HG03460 (cell line): Measurements from ENCODE around the gene RBBP4.
A peak's percentile ranks its signal among the peaks of the same experiment; 100 is the strongest.
"Not testable (repeated sequence)": the region's sequence is repeated elsewhere in the genome, so short reads cannot be mapped to it uniquely, and the experiment has no call there.

ENCODE experiments used
- ATAC-seq: cut with Tn5 transposase; IDR thresholded peaks from one replicate; pipeline ENCODE4 v1.9.1; 2021; ENCODE audit not compliant: unreplicated experiment

RBBP4 gene

GRCh38 chr1:32636914-32637645 is 13.9 kb upstream of the RBBP4 start:
- ATAC-seq: no peak

- no peak for ATAC-seq
Measured at GRCh38 chr1:32639489-32640075, 11.4 kb upstream of the RBBP4 start.

GRCh38 chr1:32642292-32642827 is 8.6 kb upstream of the RBBP4 start:
- not testable (repeated sequence) for ATAC-seq

GRCh38 chr1:32644426-32644825 is 6.6 kb upstream of the RBBP4 start:
- no peak for ATAC-seq

- ATAC-seq: no peak
Measured at GRCh38 chr1:32647308-32648134, 3.5 kb upstream of the RBBP4 start.

GRCh38 chr1:32650248-32650751 is 708 bp upstream of the RBBP4 start, which contains the start of gene ZBTB8OS:
Gene ZBTB8OS, minus strand, starts transcription at chr1:32650550. Its CDS starts 21 bp downstream, at chr1:32650529.
- peak; percentile 67 for ATAC-seq

- ATAC-seq: peak; percentile 33
Measured at GRCh38 chr1:32651461-32652073, 559 bp downstream of the RBBP4 start.

- ATAC-seq: no peak
Measured at GRCh38 chr1:32652244-32652962, 1.4 kb downstream of the RBBP4 start.

GRCh38 chr1:32659581-32659980 is 8.6 kb downstream of the RBBP4 start:
- no peak for ATAC-seq

- ATAC-seq: no peak
Measured at GRCh38 chr1:32665915-32666314, 14.9 kb downstream of the RBBP4 start.

- no peak for ATAC-seq
Measured at GRCh38 chr1:32666901-32667566, 16.0 kb downstream of the RBBP4 start.

GRCh38 chr1:32668716-32669115 is 17.7 kb downstream of the RBBP4 start:
- not testable (repeated sequence) for ATAC-seq

- no peak for ATAC-seq
Measured at GRCh38 chr1:32676945-32677344, 25.9 kb downstream of the RBBP4 start.

GRCh38 chr1:32679993-32680392 is 29.0 kb downstream of the RBBP4 start:
- not testable (repeated sequence) for ATAC-seq

- ATAC-seq: no peak
Measured at GRCh38 chr1:32680642-32681041, 29.6 kb downstream of the RBBP4 start.

- ATAC-seq: no peak
Measured at GRCh38 chr1:32681509-32681908, 30.5 kb downstream of the RBBP4 start.

GRCh38 chr1:32681999-32682398 is 31.0 kb downstream of the RBBP4 start:
- no peak for ATAC-seq

GRCh38 chr1:32683397-32683796 is 32.4 kb downstream of the RBBP4 start:
- no peak for ATAC-seq

GRCh38 chr1:32684167-32684811 is 33.3 kb downstream of the RBBP4 start:
- ATAC-seq: no peak
